Measurements from ENCODE around the gene TRIM37.

- TF ChIP-seq CTCF (IDR thresholded peaks at IDR 0.05) (no peak), POLR2A (IDR thresholded peaks at IDR 0.05) (no peak)
Observed at GRCh38 chr17:59027750-59028149, 78.9 kb downstream of the TRIM37 start.

Data from right lobe of liver (tissue), 4 donors.